Forelimb muscle (tissue), 1 donor: Measurements from ENCODE around the gene KIRREL2. TPM values are rescaled to one million over a fixed set of nuclear protein-coding genes. Genes with fewer than 3 reads are reported as not detected.
"Not testable (repeated sequence)": the region's sequence is repeated elsewhere in the genome, so short reads cannot be mapped to it uniquely, and the experiment has no call there.

Experiments
- DNase-seq: peaks from one replicate; pipeline ENCODE4 v3.0.0-alpha.2; 2013; ENCODE audit warnings: low read depth
- polyA plus RNA-seq: library from polyadenylated mRNA; unstranded; fragments of 120-200 nt; gene quantifications from one replicate; pipeline ENCODE4 v1.2.1, GENCODE V29; 2013; ENCODE audit not compliant: insufficient read length

The KIRREL2 gene
- polyA plus RNA-seq, 1 donor, result 0.28 TPM

GRCh38 chr19:35869327-35870123 is 12.8 kb downstream of the KIRREL2 start:
- DNase-seq, result no peak

GRCh38 chr19:35870124-35870736 is 13.5 kb downstream of the KIRREL2 start:
- DNase-seq, result not testable (repeated sequence)

- no peak for DNase-seq
Observed at GRCh38 chr19:35870798-35871197, 14.1 kb downstream of the KIRREL2 start.

- no peak for DNase-seq
Observed at GRCh38 chr19:35871611-35872010, 14.9 kb downstream of the KIRREL2 start.

GRCh38 chr19:35872180-35872579 is 15.5 kb downstream of the KIRREL2 start:
- no peak for DNase-seq

- no peak for DNase-seq
Observed at GRCh38 chr19:35874392-35874930, 17.8 kb downstream of the KIRREL2 start.

GRCh38 chr19:35879068-35879467 is 22.4 kb downstream of the KIRREL2 start:
- DNase-seq, result no peak

- DNase-seq, result no peak
Observed at GRCh38 chr19:35879770-35880317, 23.1 kb downstream of the KIRREL2 start.

- DNase-seq, result peak; percentile 74
Observed at GRCh38 chr19:35882114-35882832, 25.6 kb downstream of the KIRREL2 start.

- no peak for DNase-seq
Observed at GRCh38 chr19:35883882-35884281, 27.2 kb downstream of the KIRREL2 start.

- DNase-seq, result no peak
Observed at GRCh38 chr19:35885225-35885738, 28.6 kb downstream of the KIRREL2 start.

- DNase-seq, result no peak
Observed at GRCh38 chr19:35885904-35886303, 29.2 kb downstream of the KIRREL2 start.

- no peak for DNase-seq
Observed at GRCh38 chr19:35887197-35887596, 30.5 kb downstream of the KIRREL2 start.

GRCh38 chr19:35888398-35888797 is 31.7 kb downstream of the KIRREL2 start:
- DNase-seq, result no peak

- DNase-seq, result no peak
Observed at GRCh38 chr19:35889370-35890112, 32.8 kb downstream of the KIRREL2 start.

GRCh38 chr19:35890113-35890650 is 33.5 kb downstream of the KIRREL2 start:
- no peak for DNase-seq

- DNase-seq, result not testable (repeated sequence)
Observed at GRCh38 chr19:35891819-35892218, 35.1 kb downstream of the KIRREL2 start.

- no peak for DNase-seq
Observed at GRCh38 chr19:35894342-35894741, 37.6 kb downstream of the KIRREL2 start.

GRCh38 chr19:35895911-35896642 is 39.4 kb downstream of the KIRREL2 start:
- DNase-seq, result no peak

GRCh38 chr19:35896643-35897040 is 39.9 kb downstream of the KIRREL2 start:
- DNase-seq, result no peak
